ENCODE data around the gene EEF1AKMT4. TPM values are rescaled to one million over a fixed set of nuclear protein-coding genes. Genes with fewer than 3 reads are reported as not detected.

Gene EEF1AKMT4
- total and polyA plus RNA-seq, 8 donors = 0.73 to 18.5 (median 6.1) TPM; not detected in 1

GRCh38 chr3:184242297-184242685 lies 7.2 kb upstream of the EEF1AKMT4 start:
- H3K4me1 ChIP-seq = peaks cover 10 to 20% (median 14%) of the 10 kb centered on the region in 4 donors
- H3K27me3 ChIP-seq = peaks cover 0 to 28% (median 0%) of the 10 kb centered on the region in 3 donors
- intact Hi-C loops (cut with DNase I; ENCODE audit: low total_unique reads) = loop anchor here (10.0 kb wide), 1 partner anchor 57 kb away; the partner anchor contains the start of gene ABCF3
- no peak for DNase-seq
- 76 to 87% (median 81%) methylated on average over 5 of the region's 5 CpGs for WGBS, 5 donors
- H3K9me3 ChIP-seq = no peaks in the 10 kb centered on the region
- H3K4me3 ChIP-seq = no peak overlapping the region
- H3K27ac ChIP-seq = no peak overlapping the region
- no peak for TF ChIP-seq POLR2A (IDR thresholded peaks at IDR 0.05)
- no peak for TF ChIP-seq POLR2AphosphoS5 (IDR thresholded peaks at IDR 0.05)
- TF ChIP-seq CTCF (IDR thresholded peaks at IDR 0.05) = no peak
- TF ChIP-seq EP300 (IDR thresholded peaks at IDR 0.05) = no peak
- H3K36me3 ChIP-seq = peaks cover 34 to 42% (median 40%) of the 10 kb centered on the region in 4 donors

GRCh38 chr3:184248454-184249411 lies 739 bp upstream of the EEF1AKMT4 start, which contains the start of gene ALG3:
Gene ALG3, minus strand, starts transcription at chr3:184248962. Its CDS starts 22 bp downstream, at chr3:184248940.
- H3K4me3 ChIP-seq = peak within 1 kb of the TSS; percentile 81 to 97 (median 92)
- peaks cover 5 to 33% (median 26%) of the 10 kb centered on the region in 4 donors for H3K4me1 ChIP-seq
- no peaks in the 10 kb centered on the region for H3K9me3 ChIP-seq
- intact Hi-C loops (cut with DNase I; ENCODE audit: low total_unique reads) = loop anchor here (10.0 kb wide), 1 partner anchor 64 kb away; the partner anchor contains the start of gene ABCF3
- 0 to 1% (median 0%) methylated on average over 24 to 49 of the region's 49 CpGs for WGBS, 5 donors
- no peaks in the 10 kb centered on the region for H3K27me3 ChIP-seq
- peak; percentile 86 to 95 for DNase-seq
- TF ChIP-seq CTCF (IDR thresholded peaks at IDR 0.05) (no peak), POLR2AphosphoS5 (IDR thresholded peaks at IDR 0.05) (peak; percentile 67 to 84 (median 74)), POLR2A (IDR thresholded peaks at IDR 0.05) (peak in 1 of 4 donors; percentile 57), EP300 (IDR thresholded peaks at IDR 0.05) (no peak)
- peak within 1 kb of the TSS; percentile 76 to 89 (median 85) for H3K27ac ChIP-seq
- H3K36me3 ChIP-seq = peaks cover 20 to 22% (median 22%) of the 10 kb centered on the region in 4 donors

GRCh38 chr3:184250167-184250828 lies 826 bp downstream of the EEF1AKMT4 start:
- Histone ChIP-seq H3K9me3 (no peaks in the 10 kb centered on the region), H3K27ac (peak overlapping the region; percentile 76 to 89 (median 85)), H3K36me3 (peaks cover 6 to 7% (median 6%) of the 10 kb centered on the region in 4 donors), H3K4me1 (peaks cover 5 to 33% (median 26%) of the 10 kb centered on the region in 4 donors), H3K27me3 (no peaks in the 10 kb centered on the region), H3K4me3 (peak overlapping the region; percentile 81 to 97 (median 92))
- intact Hi-C loops (cut with DNase I; ENCODE audit: low total_unique reads) = loop anchor here (5.0 kb wide), 1 partner anchor 108 kb away; no protein-coding TSS in a partner anchor
- TF ChIP-seq CTCF (IDR thresholded peaks at IDR 0.05) (peak in 5 of 7 experiments; percentile 83 to 96 (median 91)), POLR2AphosphoS5 (IDR thresholded peaks at IDR 0.05) (peak in 2 of 3 donors; percentile 6 to 25), EP300 (IDR thresholded peaks at IDR 0.05) (no peak)
- 12 to 15% (median 14%) methylated on average over 18 to 20 of the region's 20 CpGs for WGBS, 5 donors
- peak; percentile 94 for DNase-seq

Measured in stomach (tissue), 9 donors.